Measurements from ENCODE around the gene ZNF311. TPM values are rescaled to one million over a fixed set of nuclear protein-coding genes. Genes with fewer than 3 reads are reported as not detected.

Gene ZNF311
- polyA plus RNA-seq, 1 donor: 3.2 TPM

- no peak for DNase-seq
- Histone ChIP-seq H3K27ac (ENCODE audit: low read length) (no peak overlapping the region), H3K9me3 (ENCODE audit: control insufficient read depth, low read depth, low read length) (peaks cover 8% of the 10 kb centered on the region), H3K4me3 (ENCODE audit: low read length) (no peak overlapping the region), H3K36me3 (ENCODE audit: control insufficient read depth, insufficient read depth, low read length) (no peaks in the 10 kb centered on the region), H3K4me1 (ENCODE audit: control insufficient read depth, insufficient read depth, low read length) (peaks cover 3% of the 10 kb centered on the region), H3K27me3 (ENCODE audit: control insufficient read depth, insufficient read depth, low read length) (peaks cover 44% of the 10 kb centered on the region)
- 58% methylated on average over 7 of the region's 79 CpGs for WGBS (ENCODE audit: insufficient coverage, low lambda C conversion rate)
Measured at GRCh38 chr6:29014729-29015608, 9.9 kb upstream of the ZNF311 start.

- no peaks in the 10 kb centered on the region for H3K36me3 ChIP-seq (ENCODE audit: control insufficient read depth, insufficient read depth, low read length)
- WGBS (ENCODE audit: insufficient coverage, low lambda C conversion rate): no CpG with 5 or more reads among the region's 30 CpGs
- peaks cover 43% of the 10 kb centered on the region for H3K27me3 ChIP-seq (ENCODE audit: control insufficient read depth, insufficient read depth, low read length)
- H3K27ac ChIP-seq (ENCODE audit: low read length): no peak overlapping the region
- peak overlapping the region; percentile 48 for H3K4me3 ChIP-seq (ENCODE audit: low read length)
- H3K9me3 ChIP-seq (ENCODE audit: control insufficient read depth, low read depth, low read length): peaks cover 8% of the 10 kb centered on the region
- DNase-seq: peak; percentile 23 to 46
- peaks cover 3% of the 10 kb centered on the region for H3K4me1 ChIP-seq (ENCODE audit: control insufficient read depth, insufficient read depth, low read length)
Measured at GRCh38 chr6:29011276-29011734, 6.2 kb upstream of the ZNF311 start.

- H3K27ac ChIP-seq (ENCODE audit: low read length): no peak overlapping the region
- no peaks in the 10 kb centered on the region for H3K9me3 ChIP-seq (ENCODE audit: control insufficient read depth, low read depth, low read length)
- H3K4me1 ChIP-seq (ENCODE audit: control insufficient read depth, insufficient read depth, low read length): peaks cover 6% of the 10 kb centered on the region
- DNase-seq: no peak
- peaks cover 29% of the 10 kb centered on the region for H3K27me3 ChIP-seq (ENCODE audit: control insufficient read depth, insufficient read depth, low read length)
- H3K36me3 ChIP-seq (ENCODE audit: control insufficient read depth, insufficient read depth, low read length): no peaks in the 10 kb centered on the region
- no peak overlapping the region for H3K4me3 ChIP-seq (ENCODE audit: low read length)
- no CpG with 5 or more reads among the region's 1 CpG for WGBS (ENCODE audit: insufficient coverage, low lambda C conversion rate)
Measured at GRCh38 chr6:29009358-29009757, 4.2 kb upstream of the ZNF311 start.

- H3K9me3 ChIP-seq (ENCODE audit: control insufficient read depth, low read depth, low read length): no peaks in the 10 kb centered on the region
- no peak overlapping the region for H3K4me3 ChIP-seq (ENCODE audit: low read length)
- peaks cover 6% of the 10 kb centered on the region for H3K4me1 ChIP-seq (ENCODE audit: control insufficient read depth, insufficient read depth, low read length)
- no peak overlapping the region for H3K27ac ChIP-seq (ENCODE audit: low read length)
- no peak for DNase-seq
- no CpG with 5 or more reads among the region's 2 CpGs for WGBS (ENCODE audit: insufficient coverage, low lambda C conversion rate)
- H3K36me3 ChIP-seq (ENCODE audit: control insufficient read depth, insufficient read depth, low read length): no peaks in the 10 kb centered on the region
- peaks cover 19% of the 10 kb centered on the region for H3K27me3 ChIP-seq (ENCODE audit: control insufficient read depth, insufficient read depth, low read length)
Measured at GRCh38 chr6:29008089-29008488, 3.0 kb upstream of the ZNF311 start.

- Histone ChIP-seq H3K27ac (ENCODE audit: low read length) (no peak overlapping the region), H3K4me3 (ENCODE audit: low read length) (no peak overlapping the region), H3K36me3 (ENCODE audit: control insufficient read depth, insufficient read depth, low read length) (no peaks in the 10 kb centered on the region), H3K9me3 (ENCODE audit: control insufficient read depth, low read depth, low read length) (no peaks in the 10 kb centered on the region), H3K27me3 (ENCODE audit: control insufficient read depth, insufficient read depth, low read length) (no peaks in the 10 kb centered on the region), H3K4me1 (ENCODE audit: control insufficient read depth, insufficient read depth, low read length) (no peaks in the 10 kb centered on the region)
- no peak for DNase-seq
- WGBS (ENCODE audit: insufficient coverage, low lambda C conversion rate): no CpG with 5 or more reads among the region's 2 CpGs
Measured at GRCh38 chr6:28996844-28997510, 8.1 kb downstream of the ZNF311 start.

GRCh38 chr6:28995093-28995650, 9.9 kb downstream of the ZNF311 start:
- DNase-seq: no peak
- no peaks in the 10 kb centered on the region for H3K4me1 ChIP-seq (ENCODE audit: control insufficient read depth, insufficient read depth, low read length)
- H3K9me3 ChIP-seq (ENCODE audit: control insufficient read depth, low read depth, low read length): no peaks in the 10 kb centered on the region
- H3K27ac ChIP-seq (ENCODE audit: low read length): no peak overlapping the region
- no peaks in the 10 kb centered on the region for H3K36me3 ChIP-seq (ENCODE audit: control insufficient read depth, insufficient read depth, low read length)
- no peak overlapping the region for H3K4me3 ChIP-seq (ENCODE audit: low read length)
- WGBS (ENCODE audit: insufficient coverage, low lambda C conversion rate): no CpG with 5 or more reads among the region's 8 CpGs
- no peaks in the 10 kb centered on the region for H3K27me3 ChIP-seq (ENCODE audit: control insufficient read depth, insufficient read depth, low read length)

GRCh38 chr6:28988536-28989311, 16.4 kb downstream of the ZNF311 start:
- WGBS (ENCODE audit: insufficient coverage, low lambda C conversion rate): no CpG with 5 or more reads among the region's 48 CpGs
- Histone ChIP-seq H3K27ac (ENCODE audit: low read length) (no peak overlapping the region), H3K27me3 (ENCODE audit: control insufficient read depth, insufficient read depth, low read length) (peaks cover 8% of the 10 kb centered on the region), H3K9me3 (ENCODE audit: control insufficient read depth, low read depth, low read length) (peaks cover 3% of the 10 kb centered on the region), H3K36me3 (ENCODE audit: control insufficient read depth, insufficient read depth, low read length) (no peaks in the 10 kb centered on the region), H3K4me1 (ENCODE audit: control insufficient read depth, insufficient read depth, low read length) (peaks cover 4% of the 10 kb centered on the region), H3K4me3 (ENCODE audit: low read length) (peak overlapping the region; percentile 23)
- peak; percentile 68 to 82 for DNase-seq

GRCh38 chr6:28985462-28986164, 19.5 kb downstream of the ZNF311 start:
- H3K36me3 ChIP-seq (ENCODE audit: control insufficient read depth, insufficient read depth, low read length): no peaks in the 10 kb centered on the region
- H3K27me3 ChIP-seq (ENCODE audit: control insufficient read depth, insufficient read depth, low read length): peaks cover 8% of the 10 kb centered on the region
- peaks cover 3% of the 10 kb centered on the region for H3K9me3 ChIP-seq (ENCODE audit: control insufficient read depth, low read depth, low read length)
- peak overlapping the region; percentile 97 for H3K27ac ChIP-seq (ENCODE audit: low read length)
- peak overlapping the region; percentile 64 for H3K4me3 ChIP-seq (ENCODE audit: low read length)
- WGBS (ENCODE audit: insufficient coverage, low lambda C conversion rate): no CpG with 5 or more reads among the region's 31 CpGs
- H3K4me1 ChIP-seq (ENCODE audit: control insufficient read depth, insufficient read depth, low read length): peaks cover 8% of the 10 kb centered on the region
- peak; percentile 95 to 98 for DNase-seq

GRCh38 chr6:28983838-28984237, 21.3 kb downstream of the ZNF311 start:
- H3K4me3 ChIP-seq (ENCODE audit: low read length): no peak overlapping the region
- peak overlapping the region; percentile 97 for H3K27ac ChIP-seq (ENCODE audit: low read length)
- H3K27me3 ChIP-seq (ENCODE audit: control insufficient read depth, insufficient read depth, low read length): peaks cover 4% of the 10 kb centered on the region
- WGBS (ENCODE audit: insufficient coverage, low lambda C conversion rate): 67% methylated on average over 1 of the region's 5 CpGs
- no peaks in the 10 kb centered on the region for H3K36me3 ChIP-seq (ENCODE audit: control insufficient read depth, insufficient read depth, low read length)
- peaks cover 3% of the 10 kb centered on the region for H3K9me3 ChIP-seq (ENCODE audit: control insufficient read depth, low read depth, low read length)
- DNase-seq: no peak
- peaks cover 8% of the 10 kb centered on the region for H3K4me1 ChIP-seq (ENCODE audit: control insufficient read depth, insufficient read depth, low read length)

All from large intestine (tissue), 3 donors.